HG03139 (cell line): Measurements from ENCODE around the gene ATP12A.

ENCODE experiments used
- ATAC-seq: cut with Tn5 transposase; IDR thresholded peaks from one replicate; pipeline ENCODE4 v1.9.1; 2021; ENCODE audit not compliant: unreplicated experiment

ATP12A gene

GRCh38 chr13:24680258-24680920 is at the start of gene ATP12A:
TSS of gene ATP12A (plus strand) at chr13:24680408. CDS start at chr13:24680744, 336 bp downstream.
- ATAC-seq = no peak

- no peak for ATAC-seq
Observed at GRCh38 chr13:24630851-24631620, 49.2 kb upstream of the ATP12A start.

- no peak for ATAC-seq
Observed at GRCh38 chr13:24631922-24632321, 48.3 kb upstream of the ATP12A start.

- ATAC-seq = no peak
Observed at GRCh38 chr13:24632382-24633121, 47.7 kb upstream of the ATP12A start.

- no peak for ATAC-seq
Observed at GRCh38 chr13:24636776-24637175, 43.4 kb upstream of the ATP12A start.

- no peak for ATAC-seq
Observed at GRCh38 chr13:24638096-24638495, 42.1 kb upstream of the ATP12A start.

- no peak for ATAC-seq
Observed at GRCh38 chr13:24640752-24641151, 39.5 kb upstream of the ATP12A start.

GRCh38 chr13:24642219-24642618 is 38.0 kb upstream of the ATP12A start:
- ATAC-seq = no peak

- no peak for ATAC-seq
Observed at GRCh38 chr13:24644036-24644435, 36.2 kb upstream of the ATP12A start.

GRCh38 chr13:24648271-24648670 is 31.9 kb upstream of the ATP12A start:
- ATAC-seq = no peak

GRCh38 chr13:24648983-24649687 is 31.1 kb upstream of the ATP12A start:
- ATAC-seq = no peak

- ATAC-seq = no peak
Observed at GRCh38 chr13:24649688-24650043, 30.5 kb upstream of the ATP12A start.

GRCh38 chr13:24650161-24650560 is 30.0 kb upstream of the ATP12A start:
- ATAC-seq = no peak

GRCh38 chr13:24651718-24652345 is 28.4 kb upstream of the ATP12A start:
- ATAC-seq = no peak

- no peak for ATAC-seq
Observed at GRCh38 chr13:24652359-24652758, 27.8 kb upstream of the ATP12A start.

GRCh38 chr13:24654741-24655140 is 25.5 kb upstream of the ATP12A start:
- no peak for ATAC-seq

GRCh38 chr13:24659239-24659638 is 21.0 kb upstream of the ATP12A start:
- ATAC-seq = no peak

- ATAC-seq = no peak
Observed at GRCh38 chr13:24660023-24660741, 20.0 kb upstream of the ATP12A start.

- ATAC-seq = no peak
Observed at GRCh38 chr13:24661713-24662112, 18.5 kb upstream of the ATP12A start.
